ENCODE measurements around the gene COL4A3. TPM values are rescaled to one million over a fixed set of nuclear protein-coding genes. Genes with fewer than 3 reads are reported as not detected.

The COL4A3 gene
- total and polyA plus RNA-seq, 7 experiments from 2014 or later: 0.13 to 0.69 TPM; not detected in 5

- POLR2A ChIA-PET: no interaction called here
- intact Hi-C loops (cut with micrococcal nuclease): no loop called here
Measured at GRCh38 chr2:227295806-227296205, 131.4 kb downstream of the COL4A3 start.

GRCh38 chr2:227296671-227297405 is 132.4 kb downstream of the COL4A3 start:
- no peaks in the 10 kb centered on the region for H3K9me3 ChIP-seq (ENCODE audit: control insufficient read depth in 2 of 3, low read length in 3 of 3)
- Mint-ChIP-seq H3K4me3 (no peak overlapping the region), H3K9me3 (no peaks in the 10 kb centered on the region), H3K27me3 (no peaks in the 10 kb centered on the region), H3K27ac (no peak overlapping the region), H3K36me3 (peaks cover 0 to 20% (median 11%) of the 10 kb centered on the region in 5 donors), H3K4me1 (peaks cover 0 to 6% (median 0%) of the 10 kb centered on the region in 7 donors)
- H3K27ac ChIP-seq (ENCODE audit: low read depth, low read length): no peak overlapping the region
- H3K4me3 ChIP-seq (ENCODE audit: low read length): no peak overlapping the region
- DNase-seq (no peak), ATAC-seq (no peak)
- H3K4me1 ChIP-seq (ENCODE audit: control insufficient read depth in 2 of 2, insufficient read depth in 2 of 2, low read length in 2 of 2): no peaks in the 10 kb centered on the region
- POLR2A ChIA-PET: interaction anchor here (0.6 kb wide), 1 partner anchor 457 kb away, joined by 3 read pairs; no protein-coding TSS in a partner anchor
- no peaks in the 10 kb centered on the region for H3K36me3 ChIP-seq (ENCODE audit: control insufficient read depth in 2 of 3, insufficient read depth in 3 of 3, low read length in 3 of 3)
- no peaks in the 10 kb centered on the region for H3K27me3 ChIP-seq (ENCODE audit: control insufficient read depth in 2 of 2, insufficient read depth in 2 of 2, low read length in 2 of 2)
- CTCF ChIA-PET: no interaction called here
- intact Hi-C loops (cut with micrococcal nuclease): no loop called here

More at GRCh38 chr2:227295806-227296205, 131.4 kb downstream of the COL4A3 start:
- no peaks in the 10 kb centered on the region for H3K27me3 Mint-ChIP-seq
- CTCF ChIA-PET: no interaction called here
- no peaks in the 10 kb centered on the region for H3K4me1 ChIP-seq (ENCODE audit: control insufficient read depth in 2 of 2, insufficient read depth in 2 of 2, low read length in 2 of 2)
- H3K4me3 Mint-ChIP-seq: no peak overlapping the region
- no peaks in the 10 kb centered on the region for H3K9me3 ChIP-seq (ENCODE audit: control insufficient read depth in 2 of 3, low read length in 3 of 3)
- no peaks in the 10 kb centered on the region for H3K36me3 ChIP-seq (ENCODE audit: control insufficient read depth in 2 of 3, insufficient read depth in 3 of 3, low read length in 3 of 3)
- no peaks in the 10 kb centered on the region for H3K27me3 ChIP-seq (ENCODE audit: control insufficient read depth in 2 of 2, insufficient read depth in 2 of 2, low read length in 2 of 2)
- no peak for DNase-seq
- no peak overlapping the region for H3K4me3 ChIP-seq (ENCODE audit: low read length)
- no peaks in the 10 kb centered on the region for H3K9me3 Mint-ChIP-seq
- no peak for ATAC-seq
- H3K4me1 Mint-ChIP-seq: peaks cover 0 to 6% (median 0%) of the 10 kb centered on the region in 7 donors
- H3K27ac ChIP-seq (ENCODE audit: low read depth, low read length): no peak overlapping the region
- H3K36me3 Mint-ChIP-seq: peaks cover 0 to 11% (median 6%) of the 10 kb centered on the region in 5 donors
- no peak overlapping the region for H3K27ac Mint-ChIP-seq

- no peaks in the 10 kb centered on the region for H3K27me3 ChIP-seq (ENCODE audit: control insufficient read depth in 2 of 2, insufficient read depth in 2 of 2, low read length in 2 of 2)
- H3K4me1 ChIP-seq (ENCODE audit: control insufficient read depth in 2 of 2, insufficient read depth in 2 of 2, low read length in 2 of 2): no peaks in the 10 kb centered on the region
- no peak overlapping the region for H3K27ac ChIP-seq (ENCODE audit: low read depth, low read length)
- no peak for ATAC-seq
- Mint-ChIP-seq H3K9me3 (no peaks in the 10 kb centered on the region), H3K27ac (no peak overlapping the region), H3K27me3 (no peaks in the 10 kb centered on the region), H3K36me3 (peaks cover 0 to 30% (median 14%) of the 10 kb centered on the region in 5 donors), H3K4me3 (no peak overlapping the region), H3K4me1 (no peaks in the 10 kb centered on the region)
- no peak for DNase-seq
- intact Hi-C loops (cut with micrococcal nuclease): no loop called here
- no peaks in the 10 kb centered on the region for H3K36me3 ChIP-seq (ENCODE audit: control insufficient read depth in 2 of 3, insufficient read depth in 3 of 3, low read length in 3 of 3)
- POLR2A ChIA-PET: no interaction called here
- no peaks in the 10 kb centered on the region for H3K9me3 ChIP-seq (ENCODE audit: control insufficient read depth in 2 of 3, low read length in 3 of 3)
- CTCF ChIA-PET: no interaction called here
- H3K4me3 ChIP-seq (ENCODE audit: low read length): no peak overlapping the region
Measured at GRCh38 chr2:227301523-227301922, 137.1 kb downstream of the COL4A3 start.

- H3K36me3 Mint-ChIP-seq: peaks cover 0 to 7% (median 0%) of the 10 kb centered on the region in 5 donors
- H3K27ac Mint-ChIP-seq: no peak overlapping the region
- Histone ChIP-seq H3K4me1 (ENCODE audit: control insufficient read depth in 2 of 2, insufficient read depth in 2 of 2, low read length in 2 of 2) (no peaks in the 10 kb centered on the region), H3K36me3 (ENCODE audit: control insufficient read depth in 2 of 3, insufficient read depth in 3 of 3, low read length in 3 of 3) (no peaks in the 10 kb centered on the region), H3K9me3 (ENCODE audit: control insufficient read depth in 2 of 3, low read length in 3 of 3) (no peaks in the 10 kb centered on the region), H3K4me3 (ENCODE audit: low read length) (no peak overlapping the region), H3K27me3 (ENCODE audit: control insufficient read depth in 2 of 2, insufficient read depth in 2 of 2, low read length in 2 of 2) (no peaks in the 10 kb centered on the region), H3K27ac (ENCODE audit: low read depth, low read length) (no peak overlapping the region)
- peaks cover 0 to 5% (median 0%) of the 10 kb centered on the region in 5 donors for H3K27me3 Mint-ChIP-seq
- ChIA-PET CTCF (no interaction called here), POLR2A (no interaction called here)
- no peaks in the 10 kb centered on the region for H3K9me3 Mint-ChIP-seq
- no peak overlapping the region for H3K4me3 Mint-ChIP-seq
- intact Hi-C loops (cut with micrococcal nuclease): no loop called here
- H3K4me1 Mint-ChIP-seq: no peaks in the 10 kb centered on the region
- ATAC-seq (no peak), DNase-seq (no peak)
Measured at GRCh38 chr2:227308784-227309183, 144.4 kb downstream of the COL4A3 start.

- Histone ChIP-seq H3K9me3 (ENCODE audit: control insufficient read depth in 2 of 3, low read length in 3 of 3) (no peaks in the 10 kb centered on the region), H3K27me3 (ENCODE audit: control insufficient read depth in 2 of 2, insufficient read depth in 2 of 2, low read length in 2 of 2) (no peaks in the 10 kb centered on the region), H3K27ac (ENCODE audit: low read depth, low read length) (no peak overlapping the region), H3K36me3 (ENCODE audit: control insufficient read depth in 2 of 3, insufficient read depth in 3 of 3, low read length in 3 of 3) (no peaks in the 10 kb centered on the region), H3K4me3 (ENCODE audit: low read length) (no peak overlapping the region), H3K4me1 (ENCODE audit: control insufficient read depth in 2 of 2, insufficient read depth in 2 of 2, low read length in 2 of 2) (no peaks in the 10 kb centered on the region)
- ATAC-seq: no peak
- ChIA-PET CTCF (no interaction called here), POLR2A (no interaction called here)
- Mint-ChIP-seq H3K4me1 (no peaks in the 10 kb centered on the region), H3K4me3 (no peak overlapping the region), H3K27me3 (peaks cover 0 to 5% (median 0%) of the 10 kb centered on the region in 5 donors), H3K36me3 (no peaks in the 10 kb centered on the region), H3K27ac (no peak overlapping the region), H3K9me3 (no peaks in the 10 kb centered on the region)
- DNase-seq: no peak
- intact Hi-C loops (cut with micrococcal nuclease): no loop called here
Measured at GRCh38 chr2:227310756-227311110, 146.3 kb downstream of the COL4A3 start.

GRCh38 chr2:227311861-227312506 is 147.6 kb downstream of the COL4A3 start:
- Mint-ChIP-seq H3K4me1 (no peaks in the 10 kb centered on the region), H3K27me3 (peaks cover 0 to 5% (median 2%) of the 10 kb centered on the region in 5 donors), H3K4me3 (no peak overlapping the region), H3K36me3 (peaks cover 0 to 3% (median 2%) of the 10 kb centered on the region in 5 donors), H3K27ac (no peak overlapping the region), H3K9me3 (peaks cover 0 to 4% (median under 1%) of the 10 kb centered on the region in 11 donors)
- ChIA-PET POLR2A (no interaction called here), CTCF (no interaction called here)
- intact Hi-C loops (cut with micrococcal nuclease): no loop called here
- no peak overlapping the region for H3K4me3 ChIP-seq (ENCODE audit: low read length)
- no peaks in the 10 kb centered on the region for H3K36me3 ChIP-seq (ENCODE audit: control insufficient read depth in 2 of 3, insufficient read depth in 3 of 3, low read length in 3 of 3)
- H3K27ac ChIP-seq (ENCODE audit: low read depth, low read length): no peak overlapping the region
- no peak for DNase-seq
- no peaks in the 10 kb centered on the region for H3K27me3 ChIP-seq (ENCODE audit: control insufficient read depth in 2 of 2, insufficient read depth in 2 of 2, low read length in 2 of 2)
- no peaks in the 10 kb centered on the region for H3K9me3 ChIP-seq (ENCODE audit: control insufficient read depth in 2 of 3, low read length in 3 of 3)
- no peaks in the 10 kb centered on the region for H3K4me1 ChIP-seq (ENCODE audit: control insufficient read depth in 2 of 2, insufficient read depth in 2 of 2, low read length in 2 of 2)
- no peak for ATAC-seq

- peaks cover 0 to 8% (median 6%) of the 10 kb centered on the region in 5 donors for H3K36me3 Mint-ChIP-seq
- Histone ChIP-seq H3K9me3 (ENCODE audit: control insufficient read depth in 2 of 3, low read length in 3 of 3) (no peaks in the 10 kb centered on the region), H3K4me1 (ENCODE audit: control insufficient read depth in 2 of 2, insufficient read depth in 2 of 2, low read length in 2 of 2) (no peaks in the 10 kb centered on the region), H3K4me3 (ENCODE audit: low read length) (no peak overlapping the region), H3K27me3 (ENCODE audit: control insufficient read depth in 2 of 2, insufficient read depth in 2 of 2, low read length in 2 of 2) (no peaks in the 10 kb centered on the region), H3K36me3 (ENCODE audit: control insufficient read depth in 2 of 3, insufficient read depth in 3 of 3, low read length in 3 of 3) (no peaks in the 10 kb centered on the region), H3K27ac (ENCODE audit: low read depth, low read length) (no peak overlapping the region)
- DNase-seq (no peak), ATAC-seq (no peak)
- H3K9me3 Mint-ChIP-seq: peaks cover 0 to 10% (median 2%) of the 10 kb centered on the region in 11 donors
- ChIA-PET POLR2A (no interaction called here), CTCF (no interaction called here)
- no peak overlapping the region for H3K4me3 Mint-ChIP-seq
- H3K27ac Mint-ChIP-seq: no peak overlapping the region
- no peaks in the 10 kb centered on the region for H3K4me1 Mint-ChIP-seq
- intact Hi-C loops (cut with micrococcal nuclease): no loop called here
- H3K27me3 Mint-ChIP-seq: peaks cover 0 to 6% (median 4%) of the 10 kb centered on the region in 5 donors
Measured at GRCh38 chr2:227312579-227312978, 148.2 kb downstream of the COL4A3 start.
